ENCODE measurements around the gene PAPSS1. TPM values are rescaled to one million over a fixed set of nuclear protein-coding genes. Genes with fewer than 3 reads are reported as not detected.

PAPSS1 gene
- total and polyA plus RNA-seq, 2 experiments from 2014 or later: 72.0 to 85.8 TPM

GRCh38 chr4:107747748-107748486, 27.9 kb upstream of the PAPSS1 start (continued):
- no peak for TF ChIP-seq POLR2AphosphoS5 (IDR thresholded peaks at IDR 0.05; ENCODE audit: low read depth)
- no peak for TF ChIP-seq STAT1 (IDR thresholded peaks at IDR 0.05; ENCODE audit: unreplicated experiment)
- no peak for TF ChIP-seq CTCF (conservative IDR thresholded peaks at IDR 0.05; ENCODE audit: low read depth in 2 of 2)

GRCh38 chr4:107746161-107746560, 26.1 kb upstream of the PAPSS1 start:
- no peaks in the 10 kb centered on the region for H4K20me1 ChIP-seq (replicated peaks; ENCODE audit: insufficient read depth)
- H3K9me3 Mint-ChIP-seq: peaks cover 3% of the 10 kb centered on the region; the same call in 2 of the 3 replicates

GRCh38 chr4:107744532-107744931, 24.5 kb upstream of the PAPSS1 start:
- H3K9me2 ChIP-seq (ENCODE audit: insufficient read depth): peaks cover 6% of the 10 kb centered on the region; the same call in 1 of the 2 replicates
- no peaks in the 10 kb centered on the region for H3K27me3 ChIP-seq (ENCODE audit: insufficient read depth)
- no peak for DNase-seq (ENCODE audit: low spot score)
- H3K4me3 Mint-ChIP-seq: no peak overlapping the region
- no peak overlapping the region for H2AFZ ChIP-seq
- no peaks in the 10 kb centered on the region for H3K27me3 Mint-ChIP-seq (ENCODE audit: insufficient read depth, low read depth, poor library complexity)
- H3K27ac Mint-ChIP-seq: no peak overlapping the region
- no peaks in the 10 kb centered on the region for H3F3A ChIP-seq (replicated peaks; ENCODE audit: low read depth)
- H3K27ac ChIP-seq (ENCODE audit: low read depth): no peak overlapping the region
- H3K4me2 ChIP-seq: no peak overlapping the region
- H3K9me3 Mint-ChIP-seq: peaks cover 3% of the 10 kb centered on the region; the same call in 2 of the 3 replicates
- peaks cover 10% of the 10 kb centered on the region; the same call in 2 of the 3 replicates for H3K4me1 Mint-ChIP-seq
- H3K36me3 Mint-ChIP-seq (ENCODE audit: low read depth): peaks cover 3% of the 10 kb centered on the region; the same call in 1 of the 3 replicates
- no peak for ATAC-seq
- no peak overlapping the region for H3K4me3 ChIP-seq
- H3K79me2 ChIP-seq (replicated peaks; ENCODE audit: insufficient read depth): no peaks in the 10 kb centered on the region
- no peaks in the 10 kb centered on the region for H4K20me1 ChIP-seq (replicated peaks; ENCODE audit: insufficient read depth)
- peaks cover 15% of the 10 kb centered on the region; the same call in 1 of the 2 replicates for H3K4me1 ChIP-seq (ENCODE audit: insufficient read depth)
- peaks cover 7% of the 10 kb centered on the region; the same call in 1 of the 2 replicates for H3K36me3 ChIP-seq (ENCODE audit: insufficient read depth)
- no peak for TF ChIP-seq NANOG (IDR thresholded peaks at IDR 0.05; ENCODE audit: borderline replicate concordance)
- TF ChIP-seq CTCF (conservative IDR thresholded peaks at IDR 0.05; ENCODE audit: low read depth in 2 of 2): no peak
- TF ChIP-seq REST (IDR thresholded peaks at IDR 0.05; ENCODE audit: unreplicated experiment): no peak
- no peak for TF ChIP-seq JUNB (IDR thresholded peaks at IDR 0.05; ENCODE audit: unreplicated experiment)
- TF ChIP-seq STAT1 (IDR thresholded peaks at IDR 0.05; ENCODE audit: unreplicated experiment): no peak

More at GRCh38 chr4:107746161-107746560, 26.1 kb upstream of the PAPSS1 start:
- H3K27me3 Mint-ChIP-seq (ENCODE audit: insufficient read depth, low read depth, poor library complexity): no peaks in the 10 kb centered on the region
- H3K27ac Mint-ChIP-seq: no peak overlapping the region
- Histone ChIP-seq H3F3A (replicated peaks; ENCODE audit: low read depth) (no peaks in the 10 kb centered on the region), H3K79me2 (replicated peaks; ENCODE audit: insufficient read depth) (no peaks in the 10 kb centered on the region), H3K36me3 (ENCODE audit: insufficient read depth) (peaks cover 7% of the 10 kb centered on the region; the same call in 1 of the 2 replicates), H3K27ac (ENCODE audit: low read depth) (no peak overlapping the region), H3K4me1 (ENCODE audit: insufficient read depth) (peaks cover 15% of the 10 kb centered on the region; the same call in 1 of the 2 replicates), H3K9me2 (ENCODE audit: insufficient read depth) (peaks cover 8% of the 10 kb centered on the region; the same call in 1 of the 2 replicates), H2AFZ (no peak overlapping the region), H3K4me2 (no peak overlapping the region), H3K4me3 (no peak overlapping the region), H3K27me3 (ENCODE audit: insufficient read depth) (no peaks in the 10 kb centered on the region)
- H3K36me3 Mint-ChIP-seq (ENCODE audit: low read depth): peaks cover 3% of the 10 kb centered on the region; the same call in 1 of the 3 replicates
- H3K4me3 Mint-ChIP-seq: no peak overlapping the region
- no peak for ATAC-seq
- H3K4me1 Mint-ChIP-seq: peaks cover 4% of the 10 kb centered on the region; the same call in 2 of the 3 replicates
- DNase-seq (ENCODE audit: low spot score): no peak
- TF ChIP-seq ETS1 (IDR thresholded peaks at IDR 0.05): no peak
- no peak for TF ChIP-seq NANOG (IDR thresholded peaks at IDR 0.05; ENCODE audit: borderline replicate concordance)
- no peak for TF ChIP-seq EZH2phosphoT487 (IDR thresholded peaks at IDR 0.05; ENCODE audit: unreplicated experiment)
- no peak for TF ChIP-seq CREB1 (CRISPR knock-in tag; IDR thresholded peaks at IDR 0.05; ENCODE audit: low read depth)
